Kidney (tissue), 14 donors: ENCODE measurements around the gene FRMD3. TPM values are rescaled to one million over a fixed set of nuclear protein-coding genes. Genes with fewer than 3 reads are reported as not detected.

Experiments
- DNase-seq, 5 donors: peaks; one replicate each; pipeline ENCODE4 v3.0.0-alpha.2; 2013 to 2020
- FAIRE-seq: peaks from 2 replicates; lab custom pipeline; 2012; peaks lifted over from hg19 to GRCh38; lab: Jason Lieb, UNC
- H3K27ac ChIP-seq, 2 donors: one replicate each; pipeline ENCODE4 v1.7.0; 2013; ENCODE audit warnings: low read depth in 2 of 2, low read length in 2 of 2, inconsistent platforms in 1 of 2
- H3K27me3 ChIP-seq: one replicate; pipeline ENCODE4 v1.7.1; 2013; ENCODE audit warnings: low read length, inconsistent platforms; ENCODE audit not compliant: control insufficient read depth, insufficient read depth
- H3K36me3 ChIP-seq, 3 donors: one replicate each; pipeline versions ENCODE4 v1.7.0 to v1.7.1; 2013; ENCODE audit warnings: low read length in 3 of 3, control low read depth in 1 of 3, inconsistent platforms in 1 of 3; ENCODE audit not compliant: insufficient read depth in 3 of 3, control insufficient read depth in 2 of 3
- H3K4me1 ChIP-seq, 3 donors: one replicate each; pipeline versions ENCODE4 v1.7.0 to v1.7.1; 2013; ENCODE audit warnings: low read length in 3 of 3, inconsistent platforms in 1 of 3, low read depth in 1 of 3; ENCODE audit not compliant: control insufficient read depth in 2 of 3, insufficient read depth in 2 of 3
- H3K4me3 ChIP-seq, 3 donors: one replicate each; pipeline versions ENCODE4 v1.7.0 to v1.8.1; 2013; ENCODE audit warnings: low read length in 3 of 3, control low read depth in 1 of 3, inconsistent platforms in 1 of 3
- H3K9ac ChIP-seq, 3 donors: one replicate each; pipeline versions ENCODE4 v1.7.0 to v1.7.1; 2013; ENCODE audit warnings: low read length in 3 of 3, control low read depth in 1 of 3, inconsistent platforms in 1 of 3
- H3K9me3 ChIP-seq, 3 donors: one replicate each; pipeline versions ENCODE4 v1.7.0 to v1.7.1; 2013; ENCODE audit warnings: low read length in 3 of 3, control low read depth in 1 of 3, inconsistent platforms in 1 of 3; ENCODE audit not compliant: control insufficient read depth in 2 of 3, insufficient read depth in 1 of 3
- CTCF ChIP-seq: IDR thresholded peaks from 3 replicates; pipeline ENCODE4 v1.5.1; 2012; ENCODE audit warnings: mild to moderate bottlenecking, moderate library complexity, borderline replicate concordance; ENCODE audit not compliant: insufficient read depth; ENCODE audit errors: extremely low read depth
- intact Hi-C: fragments of 100-400 bp; cut with DNase I; formaldehyde crosslinking; loops from one replicate; pipeline ENCODE4 v1.11.1; 2022
- polyA plus RNA-seq: library from polyadenylated mRNA; stranded (reverse); fragments of 350-450 nt; fragmentation: Illumina TruSeq; extraction: RNeasy Lipid Tissue Mini Kit (QIAGEN cat#74804); gene quantifications from one replicate; pipeline ENCODE4 v1.2.3, GENCODE V29; 2014; ENCODE audit warnings: low read depth, low replicate concordance; ENCODE audit not compliant: insufficient read depth
- total RNA-seq: library from RNA; stranded (reverse); fragmentation: NEBNext Ultra II Directional; extraction: Animal tissue kit (Norgen Biotek cat#: 25700); gene quantifications from one replicate; pipeline ENCODE4 v1.2.1, GENCODE V29; 2021
- donor health status: control.
- donor health status: control.
- donor health status: control.
- donor health status: control.
- donor health status: control.
- donor health status: DM: yes; HTN: yes; CAD: no.
- donor health status: Normal renal cell carcinoma (clear cell type).

FRMD3 gene
- total and polyA plus RNA-seq, 2 donors from 2014 or later: 9.9 to 11.0 TPM

GRCh38 chr9:83449166-83449565 lies 89.0 kb downstream of the FRMD3 start:
- peak in 2 of 5 donors; percentile 57 to 82 for DNase-seq
- H3K36me3 ChIP-seq: no peaks in the 10 kb centered on the region
- no peak overlapping the region for H3K4me3 ChIP-seq
- H3K27ac ChIP-seq: no peak overlapping the region
- H3K9me3 ChIP-seq: no peaks in the 10 kb centered on the region
- intact Hi-C loops: no loop called here
- H3K9ac ChIP-seq: no peak overlapping the region
- no peaks in the 10 kb centered on the region for H3K27me3 ChIP-seq
- peaks cover 7 to 19% (median 17%) of the 10 kb centered on the region in 3 donors for H3K4me1 ChIP-seq
- no peak for TF ChIP-seq CTCF
- no peak for FAIRE-seq

- intact Hi-C loops: no loop called here
- no peak overlapping the region for H3K4me3 ChIP-seq
- H3K9ac ChIP-seq: no peak overlapping the region
- no peak for TF ChIP-seq CTCF
- FAIRE-seq (no peak), DNase-seq (peak in 2 of 5 donors; percentile 38 to 63)
- no peaks in the 10 kb centered on the region for H3K27me3 ChIP-seq
- H3K4me1 ChIP-seq: peaks cover 7 to 23% (median 20%) of the 10 kb centered on the region in 3 donors
- H3K9me3 ChIP-seq: no peaks in the 10 kb centered on the region
- no peaks in the 10 kb centered on the region for H3K36me3 ChIP-seq
- no peak overlapping the region for H3K27ac ChIP-seq
These were observed 89.6 kb downstream of the FRMD3 start for GRCh38 chr9:83448626-83449025.

- Histone ChIP-seq H3K9ac (no peak overlapping the region), H3K27me3 (no peaks in the 10 kb centered on the region), H3K27ac (no peak overlapping the region), H3K9me3 (no peaks in the 10 kb centered on the region), H3K4me1 (peaks cover 7 to 23% (median 20%) of the 10 kb centered on the region in 3 donors), H3K36me3 (no peaks in the 10 kb centered on the region), H3K4me3 (no peak overlapping the region)
- no peak for FAIRE-seq
- no peak for TF ChIP-seq CTCF
- intact Hi-C loops: no loop called here
- DNase-seq: no peak
These were observed 90.8 kb downstream of the FRMD3 start for GRCh38 chr9:83447351-83447750.

- Histone ChIP-seq H3K4me3 (no peak overlapping the region), H3K4me1 (peaks cover 7 to 34% (median 18%) of the 10 kb centered on the region in 3 donors), H3K9ac (no peak overlapping the region), H3K9me3 (no peaks in the 10 kb centered on the region), H3K27me3 (no peaks in the 10 kb centered on the region), H3K27ac (no peak overlapping the region), H3K36me3 (no peaks in the 10 kb centered on the region)
- no peak for FAIRE-seq
- DNase-seq: no peak
- no peak for TF ChIP-seq CTCF
- intact Hi-C loops: no loop called here
These were observed 92.4 kb downstream of the FRMD3 start for GRCh38 chr9:83445703-83446265.
